Measurements from ENCODE around the gene TEX22. TPM values are rescaled to one million over a fixed set of nuclear protein-coding genes. Genes with fewer than 3 reads are reported as not detected.

Gene TEX22
- total and polyA plus RNA-seq, 7 donors: 0.50 TPM; not detected in 6

DNA sequence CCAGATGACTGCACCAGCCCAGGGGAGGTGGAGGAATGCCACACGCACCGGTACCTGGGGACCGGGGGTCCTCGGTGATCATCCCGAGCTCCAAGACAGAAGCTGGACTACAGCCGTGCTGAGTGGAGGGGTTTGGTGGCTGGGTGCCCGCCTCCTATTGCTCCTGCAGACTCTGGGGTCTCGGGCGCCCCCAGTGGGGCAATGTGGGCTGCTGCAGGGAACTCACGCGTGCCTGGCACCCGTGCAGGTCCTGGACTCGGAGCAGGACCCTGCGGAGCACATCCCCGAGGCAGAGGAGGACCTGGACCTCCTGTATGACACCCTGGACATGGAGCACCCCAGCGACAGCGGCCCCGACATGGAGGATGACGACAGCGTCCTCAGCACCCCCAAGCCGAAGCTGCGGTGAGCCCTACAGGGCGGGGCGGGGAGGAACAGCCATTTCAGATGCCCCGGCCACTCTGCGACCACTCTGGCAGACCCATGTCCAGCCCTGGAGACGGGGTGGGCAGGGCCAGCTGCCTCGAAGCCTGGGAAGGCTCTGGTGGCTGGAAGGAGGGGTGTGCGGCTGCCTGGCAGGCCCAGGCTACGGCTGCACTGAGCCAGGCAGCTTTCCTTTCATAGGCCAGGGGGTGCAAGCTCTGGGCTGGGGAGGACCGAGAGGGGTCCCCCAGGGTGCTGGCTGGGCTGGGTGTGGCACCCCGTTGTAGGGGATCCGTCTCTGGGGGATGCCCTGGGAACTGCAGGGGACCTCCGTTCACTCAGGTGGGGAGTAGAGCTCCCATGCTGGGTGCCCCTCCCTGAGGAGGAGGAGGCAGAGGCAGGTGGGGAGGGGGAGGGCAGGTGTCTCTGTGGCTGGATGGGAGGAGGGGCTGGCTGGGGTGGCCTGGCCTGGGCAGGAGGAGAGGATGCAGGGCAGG, 21.6 kb upstream of the TEX22 start:
- TF ChIP-seq POLR2A (IDR thresholded peaks at IDR 0.05): no peak
- no peak for TF ChIP-seq POLR2AphosphoS5 (IDR thresholded peaks at IDR 0.05)
- TF ChIP-seq EP300 (IDR thresholded peaks at IDR 0.05): no peak
- TF ChIP-seq CTCF (IDR thresholded peaks at IDR 0.05): no peak
- DNase-seq: no peak
- H3K4me3 ChIP-seq: no peak overlapping the region
- H3K27ac ChIP-seq: no peak overlapping the region
- peaks cover 0 to 24% (median 5%) of the 10 kb centered on the region in 4 donors for H3K36me3 ChIP-seq
- 90 to 91% methylated on average over 34 of the region's 34 CpGs for WGBS, 2 donors
- no peaks in the 10 kb centered on the region for H3K4me1 ChIP-seq
- H3K9me3 ChIP-seq: no peaks in the 10 kb centered on the region
- no peaks in the 10 kb centered on the region for H3K27me3 ChIP-seq
- intact Hi-C loops (cut with DNase I): loop anchor here (5.0 kb wide), 1 partner anchor 61 kb away; no protein-coding TSS in a partner anchor

GRCh38 chr14:105377555-105378182, 20.7 kb upstream of the TEX22 start:
- Histone ChIP-seq H3K9me3 (no peaks in the 10 kb centered on the region), H3K36me3 (peaks cover 0 to 33% (median 9%) of the 10 kb centered on the region in 4 donors), H3K27ac (no peak overlapping the region), H3K27me3 (no peaks in the 10 kb centered on the region), H3K4me3 (no peak overlapping the region), H3K4me1 (no peaks in the 10 kb centered on the region)
- no peak for DNase-seq
- intact Hi-C loops (cut with DNase I): loop anchor here (5.0 kb wide), 1 partner anchor 60 kb away; no protein-coding TSS in a partner anchor
- 93 to 94% methylated on average over 23 of the region's 23 CpGs for WGBS, 2 donors
- no peak for TF ChIP-seq POLR2A (IDR thresholded peaks at IDR 0.05)

- Histone ChIP-seq H3K4me3 (no peak overlapping the region), H3K4me1 (no peaks in the 10 kb centered on the region), H3K36me3 (peaks cover 0 to 38% (median 14%) of the 10 kb centered on the region in 4 donors), H3K27me3 (no peaks in the 10 kb centered on the region), H3K9me3 (no peaks in the 10 kb centered on the region), H3K27ac (no peak overlapping the region)
- WGBS, 2 donors: 66 to 85% methylated on average over 11 of the region's 11 CpGs
- no peak for TF ChIP-seq CTCF (IDR thresholded peaks at IDR 0.05)
- TF ChIP-seq POLR2A (IDR thresholded peaks at IDR 0.05): no peak
- TF ChIP-seq POLR2AphosphoS5 (IDR thresholded peaks at IDR 0.05): no peak
- TF ChIP-seq EP300 (IDR thresholded peaks at IDR 0.05): no peak
- no peak for DNase-seq
- intact Hi-C loops (cut with DNase I): loop anchor here (5.0 kb wide), 1 partner anchor 59 kb away; no protein-coding TSS in a partner anchor
Measured at GRCh38 chr14:105378199-105378598, 20.1 kb upstream of the TEX22 start.

- no peak overlapping the region for H3K27ac ChIP-seq
- no peaks in the 10 kb centered on the region for H3K4me1 ChIP-seq
- no peaks in the 10 kb centered on the region for H3K27me3 ChIP-seq
- intact Hi-C loops (cut with DNase I): loop anchor here (5.0 kb wide), 1 partner anchor 58 kb away; no protein-coding TSS in a partner anchor
- no peak for DNase-seq
- TF ChIP-seq CTCF (IDR thresholded peaks at IDR 0.05) (no peak), EP300 (IDR thresholded peaks at IDR 0.05) (no peak)
- no peaks in the 10 kb centered on the region for H3K9me3 ChIP-seq
- H3K36me3 ChIP-seq: peaks cover 7 to 47% (median 19%) of the 10 kb centered on the region in 4 donors
- H3K4me3 ChIP-seq: no peak overlapping the region
- WGBS, 2 donors: 95% methylated on average over 17 of the region's 17 CpGs
Measured at GRCh38 chr14:105378873-105379685, 19.3 kb upstream of the TEX22 start.

All from sigmoid colon (tissue), 7 donors.